ENCODE results near the gene RNF224. TPM values are rescaled to one million over a fixed set of nuclear protein-coding genes. Genes with fewer than 3 reads are reported as not detected.

Gene RNF224
- total and polyA plus RNA-seq, 2 of the 13 experiments (the other 11 are each of a cell fraction or from before 2014, with no cell fraction given) = 0.09 TPM; not detected in 1

- no peak for TF ChIP-seq SOX13 (IDR thresholded peaks at IDR 0.05)
- TF ChIP-seq SOX13 (CRISPR knock-in tag; conservative IDR thresholded peaks at IDR 0.05 in 1 of 2, IDR thresholded peaks at IDR 0.05 in 1 of 2) = no peak
- TF ChIP-seq TGIF2 (CRISPR knock-in tag; IDR thresholded peaks at IDR 0.05) = no peak
- no peak for TF ChIP-seq RFXANK (CRISPR knock-in tag; IDR thresholded peaks at IDR 0.05)
- 0 out of 2 replicates have a peak, but pooled peaks have one; percentile 19 for TF ChIP-seq ZFP90 (CRISPR knock-in tag; IDR thresholded peaks at IDR 0.05; ENCODE audit: borderline replicate concordance)
- no peak for TF ChIP-seq ZNF766 (CRISPR knock-in tag; IDR thresholded peaks at IDR 0.05; ENCODE audit: borderline replicate concordance)
- no peak for TF ChIP-seq FLYWCH1 (CRISPR knock-in tag; IDR thresholded peaks at IDR 0.05)
- TF ChIP-seq ZNF333 (CRISPR knock-in tag; IDR thresholded peaks at IDR 0.05; ENCODE audit: borderline replicate concordance) = 0 out of 2 replicates have a peak, but pooled peaks have one; percentile 31
- TF ChIP-seq DDIT3 (CRISPR knock-in tag; IDR thresholded peaks at IDR 0.05) = no peak
- TF ChIP-seq SRY (CRISPR knock-in tag; IDR thresholded peaks at IDR 0.05) = no peak
- 0 out of 2 replicates have a peak, but pooled peaks have one; percentile 47 for TF ChIP-seq ZNF235 (CRISPR knock-in tag; IDR thresholded peaks at IDR 0.05; ENCODE audit: borderline replicate concordance)
- TF ChIP-seq EP300 (IDR thresholded peaks at IDR 0.05; ENCODE audit: low read depth in 2 of 2, low read length in 2 of 2) = 0 out of 4 replicates have a peak, but pooled peaks of 1 of the 2 experiments have one; percentile 17
- no peak for TF ChIP-seq EP300 (CRISPR knock-in tag; IDR thresholded peaks at IDR 0.05; ENCODE audit: borderline replicate concordance)
- no peak for TF ChIP-seq MTERF4 (CRISPR knock-in tag; IDR thresholded peaks at IDR 0.05)
- TF ChIP-seq HOXA7 (CRISPR knock-in tag; IDR thresholded peaks at IDR 0.05) = no peak
- TF ChIP-seq SNAPC5 (CRISPR knock-in tag; IDR thresholded peaks at IDR 0.05; ENCODE audit: borderline replicate concordance) = no peak
- TF ChIP-seq MAZ (IDR thresholded peaks at IDR 0.05; ENCODE audit: borderline replicate concordance, low read depth, low read length) = no peak; the same call in 1 of the 2 replicates
- 0 out of 2 replicates have a peak, but pooled peaks have one; percentile 41 for TF ChIP-seq MAZ (CRISPR knock-in tag; IDR thresholded peaks at IDR 0.05; ENCODE audit: low read depth)
- TF ChIP-seq U2AF2 (IDR thresholded peaks at IDR 0.05; ENCODE audit: low read depth, low read length) = no peak
- no peak for TF ChIP-seq ZNF672 (CRISPR knock-in tag; IDR thresholded peaks at IDR 0.05)
- TF ChIP-seq MNT (IDR thresholded peaks at IDR 0.05) = no peak
- peak; percentile 74 for TF ChIP-seq ZNF883 (CRISPR knock-in tag; IDR thresholded peaks at IDR 0.05; ENCODE audit: not compliant biosample characterization)
- TF ChIP-seq ZNF557 (CRISPR knock-in tag; IDR thresholded peaks at IDR 0.05) = no peak
- TF ChIP-seq NFIC (IDR thresholded peaks at IDR 0.05; ENCODE audit: low read length) = no peak
- no peak for TF ChIP-seq ZNF382 (CRISPR knock-in tag; IDR thresholded peaks at IDR 0.05; ENCODE audit: borderline replicate concordance)
- TF ChIP-seq NR2C2 (CRISPR knock-in tag; IDR thresholded peaks at IDR 0.05; ENCODE audit: borderline replicate concordance) = no peak
- peak; percentile 46; the same call in 1 of the 2 replicates for TF ChIP-seq NFKB2 (CRISPR knock-in tag; IDR thresholded peaks at IDR 0.05; ENCODE audit: borderline replicate concordance)
- no peak for TF ChIP-seq RFX5 (IDR thresholded peaks at IDR 0.05; ENCODE audit: low read depth, low read length)
- TF ChIP-seq NCOR1 (IDR thresholded peaks at IDR 0.05; ENCODE audit: borderline replicate concordance, low read length) = no peak
Observed at GRCh38 chr9:137276473-137277328, 49.4 kb downstream of the RNF224 start (continued).
